HG03196 (cell line): ENCODE measurements around the gene FREM1.

Source experiments
- ATAC-seq: cut with Tn5 transposase; IDR thresholded peaks from one replicate; pipeline ENCODE4 v1.9.1; 2021; ENCODE audit not compliant: unreplicated experiment

Gene FREM1

DNA sequence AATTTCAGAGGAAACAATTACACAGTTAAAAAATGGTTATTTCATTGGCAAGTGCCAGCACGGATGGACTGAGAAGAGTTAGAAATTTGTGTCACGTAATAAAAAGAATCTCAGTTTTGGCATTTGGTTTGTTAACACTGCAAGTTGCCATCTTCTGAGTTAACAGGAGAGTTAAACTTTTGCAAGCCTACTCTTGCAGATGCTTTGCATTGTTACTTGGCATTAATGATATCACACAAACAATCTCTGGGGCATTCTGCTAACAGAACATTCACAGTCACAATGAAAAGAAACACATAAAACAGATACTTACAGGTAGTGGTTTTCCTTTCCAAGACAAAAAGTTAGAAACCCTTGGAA is 647 bp downstream of the FREM1 start:
- ATAC-seq, result no peak

DNA sequence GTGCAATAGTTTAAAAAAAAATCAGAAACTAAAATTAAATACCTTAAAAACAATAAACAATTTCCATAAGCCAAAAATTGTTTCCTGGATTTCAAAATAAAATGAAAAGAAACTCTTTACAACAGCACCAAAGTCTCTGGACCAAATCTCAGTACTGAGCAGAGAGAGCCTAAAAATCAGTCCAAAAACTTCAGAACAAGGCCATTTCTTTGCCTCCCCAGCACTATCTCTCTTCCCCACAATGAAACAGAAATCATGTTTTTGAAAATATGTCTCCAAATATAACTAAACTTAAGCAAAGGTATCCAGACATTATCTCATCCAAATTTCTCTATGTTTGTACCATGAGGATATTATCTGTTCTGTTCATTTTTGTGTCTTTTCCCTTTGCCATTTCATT is 1.0 kb downstream of the FREM1 start:
- ATAC-seq, result no peak

DNA sequence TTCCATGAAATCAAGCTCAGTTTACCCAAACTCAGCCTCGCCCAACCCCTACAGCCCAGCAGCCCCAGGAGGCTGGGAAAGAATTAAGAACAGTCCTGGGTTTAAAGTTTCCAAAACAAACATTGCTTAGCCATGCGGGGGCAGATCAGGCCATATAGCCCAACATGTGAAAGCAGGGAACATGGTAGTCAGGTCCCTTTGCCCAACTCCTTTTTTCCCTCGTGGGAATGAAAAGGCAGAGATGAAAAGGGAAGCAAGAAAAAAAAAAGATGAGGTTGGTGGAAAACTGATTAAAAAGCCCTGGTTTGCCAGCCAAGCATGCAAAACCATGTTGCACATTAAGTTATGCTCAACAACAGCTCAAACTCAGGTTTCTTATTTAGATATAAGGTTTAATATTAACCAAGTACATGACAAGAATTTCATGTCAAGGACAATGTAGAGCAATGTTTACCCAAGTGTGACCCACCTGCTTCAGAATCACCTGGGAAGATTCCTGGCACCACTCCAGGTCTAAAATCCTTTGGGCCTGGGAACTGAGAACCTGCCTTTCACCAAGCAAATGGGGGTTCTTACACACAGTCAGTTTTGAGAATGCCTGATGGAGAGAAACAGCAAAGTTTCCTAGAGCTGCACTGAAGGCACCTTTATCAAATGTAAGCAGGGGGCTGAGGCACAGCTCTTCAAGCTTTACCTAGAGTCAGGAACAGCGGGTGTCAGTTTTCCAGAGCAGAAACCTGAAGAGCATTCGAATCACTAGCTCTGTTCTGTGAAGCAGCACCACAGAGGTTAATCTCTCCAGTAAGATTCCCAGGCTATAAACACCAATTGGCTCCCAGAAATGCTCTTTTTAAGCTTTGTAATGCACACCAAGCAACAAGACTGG is 1.7 kb downstream of the FREM1 start:
- ATAC-seq, result no peak

DNA sequence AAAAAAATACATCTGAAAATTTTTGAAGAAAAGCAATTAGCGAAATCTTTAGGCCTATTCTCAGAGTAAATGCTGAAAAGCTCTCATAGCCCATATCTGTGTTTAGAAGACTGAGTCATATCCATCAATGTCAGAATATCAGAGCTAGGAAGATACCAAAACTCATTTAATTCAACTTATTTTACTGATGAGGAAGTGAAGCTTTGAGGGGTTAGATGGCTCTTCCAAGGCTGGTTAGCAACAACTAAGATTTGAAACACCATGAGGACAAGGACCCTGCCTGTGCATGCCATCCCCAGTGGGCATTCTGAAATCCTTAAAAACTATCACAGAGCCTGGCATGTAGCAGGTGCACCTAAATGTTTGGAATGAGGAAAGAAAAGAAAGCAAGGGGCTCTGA is 2.5 kb downstream of the FREM1 start:
- no peak for ATAC-seq

DNA sequence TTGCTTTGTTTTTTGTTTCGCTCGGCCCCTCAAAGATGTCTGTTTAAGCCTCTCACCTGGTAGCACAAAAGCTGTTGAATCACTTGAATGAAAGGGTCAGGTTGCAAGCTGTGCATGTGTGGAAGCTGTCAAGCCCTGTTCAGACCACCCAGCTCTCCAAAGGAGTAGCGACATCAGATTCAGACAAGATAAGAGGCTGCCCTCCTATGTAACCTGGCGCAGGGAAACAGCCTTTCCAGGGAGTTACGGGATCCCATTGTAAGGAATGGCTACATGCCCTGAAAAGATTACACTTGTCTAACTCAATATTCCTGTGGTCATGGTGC is 2.9 kb downstream of the FREM1 start:
- ATAC-seq, result no peak

DNA sequence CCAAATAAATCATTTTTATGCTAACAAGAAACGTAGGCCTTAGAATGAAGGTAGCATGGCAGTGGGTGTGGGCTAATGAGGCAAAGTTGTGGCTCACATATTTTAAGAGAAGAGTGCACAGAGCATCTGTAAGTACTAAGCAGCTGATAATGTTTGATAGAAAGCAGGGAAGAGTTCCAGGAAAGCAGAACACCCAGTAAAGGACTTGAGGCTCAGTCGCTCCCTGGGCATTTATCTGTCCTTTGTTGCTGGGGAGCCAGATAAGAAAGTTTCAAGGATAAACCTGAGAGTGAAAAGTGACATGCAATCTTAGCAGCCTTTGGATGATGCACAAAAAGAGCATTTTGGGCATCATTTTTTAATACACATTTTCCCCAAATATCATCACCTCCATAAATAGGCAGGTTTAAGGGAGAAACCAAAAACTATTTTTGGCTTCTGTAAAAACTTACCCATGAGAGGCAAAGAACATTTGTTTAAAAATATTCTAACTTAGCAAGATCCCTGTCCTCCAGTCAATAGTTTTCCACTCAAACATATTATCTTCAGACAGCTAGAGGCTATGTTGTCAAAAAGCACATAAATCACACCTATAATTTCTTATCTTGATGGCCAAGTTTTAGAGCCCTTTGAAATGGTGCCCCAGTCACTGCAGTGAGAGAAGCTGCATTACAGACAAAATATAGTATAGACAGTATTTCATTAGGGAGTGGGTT is 3.4 kb downstream of the FREM1 start:
- no peak for ATAC-seq

DNA sequence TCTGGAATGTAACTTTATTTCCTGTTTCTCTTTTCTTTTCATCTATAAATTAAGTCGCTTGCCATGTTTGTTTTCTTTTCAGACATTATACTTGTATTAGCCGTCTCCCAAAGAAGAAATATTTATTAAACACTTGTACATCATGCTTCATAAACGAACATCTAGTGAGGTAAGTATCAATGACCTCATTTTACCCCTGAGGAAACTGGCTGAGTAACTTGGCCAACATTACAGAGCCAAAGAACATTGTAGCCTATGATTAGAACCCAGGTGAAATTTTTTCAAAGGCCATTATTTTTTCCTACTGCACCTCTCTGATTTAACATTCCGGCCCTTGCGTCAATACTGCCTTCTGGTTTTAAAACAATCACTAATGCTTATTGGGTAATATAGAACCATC is 4.2 kb downstream of the FREM1 start:
- ATAC-seq, result no peak

DNA sequence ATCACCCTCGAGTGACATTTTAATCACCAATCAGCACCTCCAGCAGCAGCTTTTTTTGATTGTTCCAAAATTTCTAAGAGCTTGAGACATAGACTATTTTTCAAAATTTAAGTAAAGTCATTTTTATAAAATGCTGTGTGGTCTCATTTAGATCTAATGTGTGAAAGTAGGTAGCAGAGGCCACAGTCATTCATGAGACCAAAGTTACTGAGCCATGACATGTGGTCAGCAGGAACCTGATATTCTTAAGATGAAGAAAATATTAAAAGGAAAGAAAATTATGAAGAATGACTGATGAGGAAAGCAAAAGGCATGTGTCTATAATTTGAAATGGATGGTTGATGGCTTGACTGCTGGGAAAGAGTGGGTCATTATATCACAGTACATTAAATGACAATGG is 7.2 kb downstream of the FREM1 start:
- ATAC-seq, result no peak

DNA sequence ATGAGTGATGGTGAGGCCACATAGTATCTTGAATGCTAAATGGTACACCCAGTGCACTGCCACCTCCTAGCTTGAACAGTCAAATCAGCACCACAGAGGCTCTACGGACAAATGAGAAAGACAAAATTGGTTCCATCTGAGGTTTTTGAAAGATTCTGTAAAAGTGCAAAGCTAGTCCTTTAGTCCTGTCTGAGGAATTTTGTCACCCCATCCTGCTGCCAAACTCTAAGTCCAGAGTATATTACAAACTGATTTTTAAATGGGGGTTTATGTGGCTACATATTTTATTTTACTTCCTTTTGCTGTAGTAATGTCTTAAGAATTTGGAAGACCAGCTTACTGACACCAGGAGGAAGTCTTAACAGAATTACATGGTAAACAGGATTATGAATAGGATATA is 7.7 kb downstream of the FREM1 start:
- ATAC-seq, result no peak

DNA sequence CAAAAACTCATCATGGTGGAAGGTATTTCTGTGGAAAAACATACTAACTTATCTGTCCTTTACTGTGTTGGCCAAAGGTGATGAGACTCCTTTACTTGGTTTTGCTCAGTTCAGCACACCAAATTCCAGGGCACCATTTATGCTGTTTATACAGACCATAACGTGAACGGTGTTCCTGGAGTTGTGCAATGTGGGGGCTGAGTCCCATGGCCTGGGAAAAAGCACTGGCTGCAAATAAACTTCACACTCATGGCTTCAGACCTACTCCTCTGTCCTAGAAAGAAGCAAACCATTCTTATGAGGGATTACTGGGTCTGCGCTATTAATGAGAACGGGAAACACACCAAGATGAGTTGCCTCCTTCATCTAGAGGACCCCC is 10.4 kb downstream of the FREM1 start:
- ATAC-seq, result no peak

DNA sequence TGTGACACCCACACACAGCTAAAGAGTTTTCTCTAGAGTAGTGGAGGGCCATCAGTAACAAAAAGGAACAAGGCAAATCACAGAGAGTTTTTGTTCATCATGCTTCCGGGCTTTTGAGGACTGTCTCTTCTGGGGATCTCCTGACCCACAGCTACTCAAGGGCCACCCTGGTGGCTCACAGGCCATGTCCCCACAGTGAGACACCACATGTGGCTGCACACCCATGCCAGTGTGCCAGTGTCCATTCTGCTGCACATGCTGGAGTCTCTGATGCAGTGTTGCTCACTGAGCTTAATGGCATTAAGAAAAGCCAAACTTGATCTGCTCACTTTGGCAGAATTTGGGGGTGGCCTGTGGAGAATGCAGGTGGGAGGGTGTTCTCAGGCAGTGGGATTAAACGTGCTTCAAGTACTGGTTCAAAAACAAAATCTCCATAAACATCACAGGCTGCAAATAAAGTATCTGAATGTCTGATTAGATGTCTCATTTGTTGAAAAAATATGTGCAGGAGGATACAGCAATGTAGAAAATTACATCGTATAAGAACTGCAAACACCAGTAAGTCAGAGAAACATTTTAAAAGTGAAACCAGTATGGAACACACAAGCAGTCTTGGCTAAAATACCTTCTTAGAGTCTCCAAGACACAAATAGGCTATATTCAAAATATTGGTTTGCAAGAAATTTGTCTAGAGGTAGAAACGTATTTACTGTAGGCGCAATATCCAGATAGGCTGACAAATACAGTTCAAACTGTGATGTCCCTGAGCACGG is 11.0 kb downstream of the FREM1 start:
- ATAC-seq, result no peak

DNA sequence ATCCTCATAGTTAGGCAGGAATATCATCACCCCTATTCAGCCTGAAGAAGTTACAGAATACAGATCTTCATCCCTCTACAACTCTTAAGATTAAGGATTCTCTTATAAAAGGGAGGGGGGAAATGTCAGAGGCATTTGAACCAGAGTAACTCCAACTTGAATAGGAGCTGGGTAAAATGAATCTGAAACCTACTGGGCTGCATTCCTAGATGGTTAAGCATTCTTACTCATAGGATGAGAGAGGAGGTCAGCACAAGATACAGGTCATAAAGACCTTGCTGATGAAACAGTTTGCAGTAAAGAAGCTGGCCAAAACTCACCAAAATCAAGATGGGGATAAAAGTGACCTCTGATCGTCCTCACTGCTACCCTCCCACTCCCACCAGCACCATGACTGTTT is 14.4 kb downstream of the FREM1 start:
- no peak for ATAC-seq

DNA sequence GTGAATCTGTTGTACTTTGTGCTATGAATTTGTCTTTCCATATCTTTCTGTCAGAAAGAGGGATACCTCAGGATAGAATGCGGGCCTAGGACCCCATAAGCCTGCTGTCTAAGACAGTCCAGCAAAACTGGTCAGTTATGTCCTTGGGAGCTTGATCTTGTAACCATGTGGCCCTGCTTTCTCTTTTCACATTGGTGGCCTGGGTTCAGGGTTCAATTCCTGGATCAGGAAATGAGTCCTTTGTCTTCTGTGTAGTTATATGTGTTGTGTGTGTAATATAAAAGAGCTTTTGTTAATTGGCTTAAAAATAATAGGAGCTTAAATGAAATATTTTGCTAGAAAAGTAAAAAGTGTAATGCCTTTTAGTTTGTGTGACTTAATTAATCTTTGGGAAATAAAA is 16.9 kb downstream of the FREM1 start:
- no peak for ATAC-seq

DNA sequence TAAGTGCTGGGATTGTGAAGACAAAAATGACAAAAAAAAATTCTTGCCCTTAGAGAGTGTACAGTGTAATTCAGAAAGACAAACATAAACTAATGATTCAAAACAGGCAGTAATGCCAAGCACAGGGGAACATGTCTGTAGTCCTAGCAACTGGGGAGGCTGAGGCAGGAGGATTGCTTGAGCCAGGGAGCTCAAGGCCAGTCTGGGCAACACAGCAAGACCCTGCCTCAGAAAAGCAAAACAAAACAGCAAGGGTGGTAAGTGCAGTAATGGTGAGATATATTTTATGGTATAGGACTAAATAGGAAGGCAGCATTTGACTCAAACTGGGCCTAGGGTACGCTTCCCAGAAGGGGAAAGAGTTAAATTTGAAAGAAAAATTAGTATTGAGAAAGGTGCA is 18.9 kb downstream of the FREM1 start:
- ATAC-seq, result no peak

DNA sequence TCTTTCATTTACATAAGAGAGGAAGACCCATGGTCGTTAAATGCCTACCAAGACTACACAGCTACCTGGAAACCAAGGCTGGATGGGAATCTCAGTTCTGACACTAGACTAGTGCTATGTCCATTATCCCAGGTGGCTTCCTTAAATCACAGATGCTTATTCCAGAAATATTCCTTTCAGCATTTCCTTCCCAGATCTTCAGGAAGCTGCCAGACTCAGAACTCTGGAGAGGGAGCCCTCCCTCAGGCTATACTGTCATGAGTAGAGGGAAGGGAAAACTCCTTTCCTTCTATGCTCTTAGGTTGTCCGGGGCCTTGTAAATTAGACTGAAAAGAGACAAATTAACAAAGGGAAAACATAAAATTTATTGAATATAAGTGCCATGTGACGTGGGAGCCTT is 20.8 kb downstream of the FREM1 start:
- no peak for ATAC-seq

DNA sequence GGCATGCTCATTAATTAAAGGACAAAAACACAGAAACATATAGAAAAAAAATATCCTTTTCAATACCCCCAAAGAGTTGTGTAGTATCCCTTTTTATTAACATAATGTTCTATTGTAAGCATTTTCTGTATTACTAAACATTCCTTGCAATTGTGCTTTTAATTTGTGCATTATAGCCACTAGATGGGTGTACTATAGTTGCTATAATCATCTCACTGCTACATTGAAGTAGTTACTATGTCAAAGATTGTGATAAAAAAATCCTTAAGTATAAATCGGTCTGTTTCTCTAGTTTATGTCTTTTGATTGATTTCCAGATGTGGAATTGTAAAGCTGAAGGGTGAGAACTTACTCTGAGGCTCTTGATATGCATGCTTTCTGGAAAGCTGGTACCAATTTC is 21.4 kb downstream of the FREM1 start:
- ATAC-seq, result no peak

DNA sequence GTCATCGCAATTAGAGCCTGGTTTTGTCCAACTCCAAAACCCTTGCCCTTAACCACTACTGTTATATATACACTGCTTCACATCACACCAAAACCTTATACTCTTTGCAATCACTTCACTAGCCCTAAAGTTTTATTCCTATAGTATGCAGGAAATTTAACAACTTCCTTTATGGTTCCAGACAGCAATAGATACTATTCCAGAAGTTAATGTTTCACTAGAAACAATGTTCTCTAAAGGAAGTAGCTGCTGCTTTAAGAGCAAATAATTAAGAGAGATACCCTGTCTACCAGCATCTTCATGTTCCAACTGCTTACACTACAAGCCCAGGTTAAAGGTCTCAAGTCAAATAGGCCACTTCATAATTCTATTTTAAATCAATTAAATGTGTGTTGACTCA is 22.0 kb downstream of the FREM1 start:
- ATAC-seq, result no peak

DNA sequence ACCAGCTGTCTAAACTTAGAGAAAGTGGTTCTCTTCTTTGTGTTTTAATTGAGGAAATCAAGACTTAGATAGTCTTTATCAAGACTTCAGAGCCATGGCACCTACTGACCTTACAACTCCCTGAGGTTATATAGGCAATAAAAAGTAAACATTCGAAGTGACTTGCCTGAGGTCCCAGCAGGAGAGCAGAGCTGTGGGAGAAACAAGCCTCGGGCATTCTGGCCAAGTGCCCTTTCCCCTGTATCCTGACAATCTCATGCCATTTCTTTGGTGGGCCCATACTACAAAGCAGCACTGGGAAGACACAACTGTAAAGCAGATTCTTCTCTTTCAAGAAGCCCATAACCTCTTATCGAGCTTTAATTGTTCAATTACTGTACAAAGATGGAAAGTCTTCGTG is 23.1 kb downstream of the FREM1 start:
- ATAC-seq, result no peak

DNA sequence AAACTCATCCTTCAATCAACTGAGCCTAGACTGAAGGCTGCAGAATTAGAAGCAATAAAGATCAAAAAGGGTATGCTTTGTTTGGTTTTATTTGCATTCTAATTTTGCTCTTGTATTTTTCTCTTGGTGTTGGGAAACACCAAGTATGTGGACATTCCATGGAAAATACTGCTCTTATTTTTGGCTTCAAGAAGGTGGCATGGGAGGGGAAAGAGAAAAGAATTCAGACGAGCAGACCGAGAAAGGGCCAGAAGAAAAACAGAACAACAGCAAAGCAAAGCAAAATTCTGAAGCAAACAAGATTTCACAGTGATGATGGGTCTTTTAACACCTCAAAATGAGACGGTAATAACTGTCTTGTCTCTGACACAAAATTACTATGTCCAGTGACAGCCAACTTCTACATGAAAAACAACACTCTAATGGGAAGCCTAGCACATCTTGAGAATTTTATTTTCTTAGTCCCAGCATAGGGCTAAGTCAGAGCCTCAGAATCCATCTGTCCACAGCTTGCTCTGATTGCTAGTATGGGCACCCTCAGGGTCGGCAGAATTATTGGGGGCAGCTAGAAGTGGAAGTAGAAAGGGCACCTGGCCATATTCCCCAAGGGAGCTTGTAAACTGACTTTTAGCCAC is 26.8 kb downstream of the FREM1 start:
- no peak for ATAC-seq

DNA sequence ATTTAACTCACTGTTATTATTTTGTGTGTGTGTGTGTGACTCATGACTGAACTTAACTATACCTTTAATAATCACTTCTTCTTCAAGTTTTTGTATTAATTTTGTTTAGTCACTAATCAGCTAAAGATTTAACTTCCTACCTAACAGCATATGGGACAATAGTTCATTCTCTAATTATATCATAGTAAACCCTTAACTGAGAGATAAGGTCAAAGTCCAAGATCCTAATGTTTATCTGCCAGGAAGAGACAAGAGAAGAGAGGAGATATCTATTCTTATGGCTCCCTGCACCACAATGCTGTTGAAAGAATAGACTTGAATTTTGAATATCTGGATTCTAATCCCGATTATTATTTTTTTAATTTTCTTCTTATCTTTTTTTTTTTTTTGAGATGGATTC is 28.1 kb downstream of the FREM1 start:
- no peak for ATAC-seq

DNA sequence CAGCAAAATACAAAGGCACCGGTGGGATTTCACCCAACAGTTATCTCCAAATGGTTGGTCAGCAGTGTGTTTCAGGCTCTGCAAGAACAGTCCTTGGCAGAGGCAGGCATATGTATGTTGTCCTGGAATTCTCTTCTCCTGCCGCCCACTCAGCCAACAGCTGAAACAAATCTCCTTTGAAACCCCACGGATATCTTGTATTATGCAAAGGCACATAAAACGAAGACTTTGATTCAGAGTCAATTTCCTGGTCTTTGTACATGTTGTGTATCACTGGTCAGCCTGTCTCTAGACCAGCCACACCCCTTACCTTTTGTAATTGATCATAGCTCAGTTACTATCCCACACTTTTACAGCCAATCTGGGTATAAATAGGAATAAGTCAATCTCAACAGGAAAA is 29.2 kb downstream of the FREM1 start:
- ATAC-seq, result no peak

DNA sequence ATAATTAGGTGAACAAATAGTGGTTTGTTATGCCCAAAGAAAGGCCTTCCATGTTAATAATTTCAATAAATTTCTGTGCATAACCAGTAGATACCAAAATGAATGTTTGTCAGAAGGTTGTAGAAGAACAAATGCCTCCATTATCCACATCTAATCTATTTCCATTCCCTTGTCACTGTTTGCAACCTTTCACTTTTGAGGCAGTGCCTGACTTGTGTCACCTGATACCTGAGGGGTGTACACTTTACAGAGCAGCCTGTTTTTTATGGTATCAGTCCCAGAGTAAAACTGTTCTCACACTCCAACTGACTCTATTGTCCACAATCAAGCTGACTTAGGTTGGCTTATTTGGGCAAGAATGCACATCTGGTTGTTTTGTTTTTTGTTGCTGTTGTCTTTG is 40.1 kb downstream of the FREM1 start:
- ATAC-seq, result no peak
